SK-N-SH treated with all-trans-retinoic acid at 6 μM for 48 hours (cell line): Measurements from ENCODE around the gene CATSPER3.

Source experiments
- ATAC-seq: fragments of 200-7000 bp; cut with Tn5 transposase; 3 replicates; pipeline ENCODE4 v1.9.1; 2020; ENCODE audit warnings: mild to moderate bottlenecking, moderate library complexity
- ARNTL ChIP-seq: fragments of 450-650 bp; formaldehyde crosslinking; IDR thresholded peaks from 2 replicates; pipeline ENCODE4 v1.5.0; 2020; ENCODE audit warnings: low read depth, mild to moderate bottlenecking, moderate library complexity, borderline replicate concordance
- BACH2 ChIP-seq: fragments of 250-450 bp; sonication (Bioruptor Pico); IDR thresholded peaks from 2 replicates; pipeline ENCODE4 v1.9.0; 2021; ENCODE audit warnings: mild to moderate bottlenecking, borderline replicate concordance
- CREB5 ChIP-seq: fragments of 250-450 bp; sonication (Bioruptor Pico); IDR thresholded peaks from 2 replicates; pipeline ENCODE4 v1.5.1; 2020; ENCODE audit warnings: low read depth, mild to moderate bottlenecking, moderate library complexity
- CSDC2 ChIP-seq: fragments of 250-450 bp; sonication (Bioruptor Pico); IDR thresholded peaks from 2 replicates; pipeline ENCODE4 v1.5.0; 2020; ENCODE audit warnings: mild to moderate bottlenecking, moderate library complexity
- CSRNP3 ChIP-seq: fragments of 250-450 bp; sonication (Bioruptor Pico); IDR thresholded peaks from 2 replicates; pipeline ENCODE4 v1.5.1; 2021; ENCODE audit warnings: mild to moderate bottlenecking, moderate library complexity
- ESRRG ChIP-seq: fragments of 250-450 bp; sonication (Bioruptor Pico); IDR thresholded peaks from 2 replicates; pipeline ENCODE4 v1.6.1; 2021; ENCODE audit warnings: mild to moderate bottlenecking
- GLIS3 ChIP-seq: fragments of 250-450 bp; sonication (Bioruptor Pico); IDR thresholded peaks from 2 replicates; pipeline ENCODE4 v1.5.0; 2020; ENCODE audit warnings: mild to moderate bottlenecking, moderate library complexity
- ISL1 ChIP-seq: fragments of 250-450 bp; sonication (Bioruptor Pico); IDR thresholded peaks from 2 replicates; pipeline ENCODE4 v2.1.2; 2022; ENCODE audit warnings: mild to moderate bottlenecking, moderate library complexity
- OSR1 ChIP-seq: fragments of 250-450 bp; sonication (Bioruptor Pico); IDR thresholded peaks from 2 replicates; pipeline ENCODE4 v1.8.0; 2022; ENCODE audit warnings: moderate library complexity, mild to moderate bottlenecking, inconsistent platforms
- PATZ1 ChIP-seq: fragments of 250-450 bp; sonication (Bioruptor Pico); IDR thresholded peaks from 2 replicates; pipeline ENCODE4 v1.8.0; 2020; ENCODE audit warnings: mild to moderate bottlenecking, moderate library complexity, borderline replicate concordance
- PPARA ChIP-seq: fragments of 250-450 bp; sonication (Bioruptor Pico); IDR thresholded peaks from 2 replicates; pipeline ENCODE4 v1.5.0; 2020; ENCODE audit warnings: mild to moderate bottlenecking, borderline replicate concordance
- RARB ChIP-seq: fragments of 250-450 bp; sonication (Bioruptor Pico); IDR thresholded peaks from 2 replicates; pipeline ENCODE4 v1.8.0; 2021; ENCODE audit warnings: mild to moderate bottlenecking, moderate library complexity
- SNAI2 ChIP-seq: fragments of 250-450 bp; sonication (Bioruptor Pico); IDR thresholded peaks from 2 replicates; pipeline ENCODE4 v1.5.0; 2020; ENCODE audit warnings: mild to moderate bottlenecking, moderate library complexity
- TCF4 ChIP-seq: fragments of 250-450 bp; sonication (Bioruptor Pico); IDR thresholded peaks from 2 replicates; pipeline ENCODE4 v1.8.0; 2021; ENCODE audit warnings: mild to moderate bottlenecking, moderate library complexity, borderline replicate concordance
- TOX ChIP-seq: fragments of 250-450 bp; sonication (Bioruptor Pico); IDR thresholded peaks from 2 replicates; pipeline ENCODE4 v1.8.0; 2021; ENCODE audit warnings: mild to moderate bottlenecking, moderate library complexity, borderline replicate concordance
- TSHZ2 ChIP-seq: fragments of 250-450 bp; sonication (Bioruptor Pico); IDR thresholded peaks from 2 replicates; pipeline ENCODE4 v1.5.0; 2020; ENCODE audit warnings: mild to moderate bottlenecking, moderate library complexity
- ZC3H10 ChIP-seq: fragments of 250-450 bp; sonication (Bioruptor Pico); IDR thresholded peaks from 2 replicates; pipeline ENCODE4 v1.5.1; 2021; ENCODE audit warnings: mild to moderate bottlenecking, moderate library complexity
- ZFP3 ChIP-seq: fragments of 250-450 bp; sonication (Bioruptor Pico); IDR thresholded peaks from 2 replicates; pipeline ENCODE4 v1.5.0; 2020; ENCODE audit warnings: mild to moderate bottlenecking, moderate library complexity
- ZFP30 ChIP-seq: fragments of 450-650 bp; formaldehyde crosslinking; IDR thresholded peaks from 2 replicates; pipeline ENCODE4 v1.5.0; 2022; ENCODE audit warnings: mild to moderate bottlenecking, moderate library complexity
- ZNF565 ChIP-seq: fragments of 450-650 bp; formaldehyde crosslinking; conservative IDR thresholded peaks from 2 replicates; pipeline ENCODE4 v1.5.0; 2020; ENCODE audit warnings: low read depth, mild to moderate bottlenecking, moderate library complexity
- ZNF70 ChIP-seq: fragments of 450-650 bp; formaldehyde crosslinking; IDR thresholded peaks from 2 replicates; pipeline ENCODE4 v1.5.0; 2020; ENCODE audit warnings: mild to moderate bottlenecking, moderate library complexity
- ZNF8 ChIP-seq: fragments of 450-650 bp; formaldehyde crosslinking; IDR thresholded peaks from 2 replicates; pipeline ENCODE4 v1.5.0; 2020; ENCODE audit warnings: mild to moderate bottlenecking, moderate library complexity

The CATSPER3 gene

GRCh38 chr5:134975843-134976242, 8.1 kb downstream of the CATSPER3 start:
- no peak for TF ChIP-seq RARB
- no peak for TF ChIP-seq ZNF70 (CRISPR knock-in tag)
- TF ChIP-seq TCF4 (CRISPR knock-in tag), result no peak
- TF ChIP-seq ZNF565 (CRISPR knock-in tag), result no peak
- TF ChIP-seq SNAI2 (CRISPR knock-in tag), result no peak
- TF ChIP-seq BACH2 (CRISPR knock-in tag), result no peak
- no peak for TF ChIP-seq CSRNP3
- TF ChIP-seq OSR1 (CRISPR knock-in tag), result no peak
- TF ChIP-seq, all 23 proteins: peak for 0
- no peak for ATAC-seq

- TF ChIP-seq ZNF565 (CRISPR knock-in tag), result no peak
- no peak for TF ChIP-seq PPARA (CRISPR knock-in tag)
- TF ChIP-seq ARNTL (CRISPR knock-in tag), result no peak
Observed at GRCh38 chr5:134976841-134977240, 9.1 kb downstream of the CATSPER3 start.

GRCh38 chr5:134979416-134979815, 11.7 kb downstream of the CATSPER3 start:
- no peak for ATAC-seq
- TF ChIP-seq TCF4 (CRISPR knock-in tag) (no peak), TOX (CRISPR knock-in tag) (no peak), OSR1 (CRISPR knock-in tag) (no peak), ZNF565 (CRISPR knock-in tag) (no peak), CREB5 (CRISPR knock-in tag) (no peak), BACH2 (CRISPR knock-in tag) (no peak), ZNF8 (CRISPR knock-in tag) (no peak), CSRNP3 (no peak), ZNF70 (CRISPR knock-in tag) (no peak), ISL1 (CRISPR knock-in tag) (no peak), SNAI2 (CRISPR knock-in tag) (no peak), GLIS3 (CRISPR knock-in tag) (no peak), CSDC2 (no peak), ARNTL (CRISPR knock-in tag) (no peak)

More at GRCh38 chr5:134976841-134977240, 9.1 kb downstream of the CATSPER3 start:
- no peak for ATAC-seq

GRCh38 chr5:134982230-134982629, 14.5 kb downstream of the CATSPER3 start:
- ATAC-seq, result no peak
- TF ChIP-seq PATZ1, result no peak
- TF ChIP-seq TCF4 (CRISPR knock-in tag), result no peak
- no peak for TF ChIP-seq PPARA (CRISPR knock-in tag)
- no peak for TF ChIP-seq ZNF8 (CRISPR knock-in tag)
- no peak for TF ChIP-seq CSRNP3
- TF ChIP-seq ESRRG, result no peak
- no peak for TF ChIP-seq CSDC2
- TF ChIP-seq ISL1 (CRISPR knock-in tag), result no peak
- no peak for TF ChIP-seq OSR1 (CRISPR knock-in tag)
- no peak for TF ChIP-seq ZNF70 (CRISPR knock-in tag)
- TF ChIP-seq SNAI2 (CRISPR knock-in tag), result no peak
- TF ChIP-seq ZNF565 (CRISPR knock-in tag), result no peak
- TF ChIP-seq ZC3H10 (CRISPR knock-in tag), result no peak
- TF ChIP-seq GLIS3 (CRISPR knock-in tag), result no peak
- TF ChIP-seq CREB5 (CRISPR knock-in tag), result no peak
- no peak for TF ChIP-seq ARNTL (CRISPR knock-in tag)
- no peak for TF ChIP-seq TSHZ2 (CRISPR knock-in tag)
- TF ChIP-seq ZFP3 (CRISPR knock-in tag), result no peak
- no peak for TF ChIP-seq ZFP30 (CRISPR knock-in tag)
